IPS-NIHi11 (cell line): Measurements from ENCODE around the gene PIGS.

Experiments used
- DNase-seq: peaks from one replicate; pipeline ENCODE4 v3.0.0; 2012; ENCODE audit warnings: mixed read lengths, low spot score

Gene PIGS

GRCh38 chr17:28506763-28507487 is 64.4 kb downstream of the PIGS start:
- DNase-seq: no peak

GRCh38 chr17:28505986-28506665 is 65.2 kb downstream of the PIGS start, which contains the start of gene FOXN1:
FOXN1 (plus strand) TSS chr17:28506348; CDS start chr17:28523970, 17,622 bp downstream.
- DNase-seq: no peak

- no peak for DNase-seq
Measured at GRCh38 chr17:28503420-28503819, 67.9 kb downstream of the PIGS start.
